Measurements from ENCODE around the gene CCDC152.

DNA sequence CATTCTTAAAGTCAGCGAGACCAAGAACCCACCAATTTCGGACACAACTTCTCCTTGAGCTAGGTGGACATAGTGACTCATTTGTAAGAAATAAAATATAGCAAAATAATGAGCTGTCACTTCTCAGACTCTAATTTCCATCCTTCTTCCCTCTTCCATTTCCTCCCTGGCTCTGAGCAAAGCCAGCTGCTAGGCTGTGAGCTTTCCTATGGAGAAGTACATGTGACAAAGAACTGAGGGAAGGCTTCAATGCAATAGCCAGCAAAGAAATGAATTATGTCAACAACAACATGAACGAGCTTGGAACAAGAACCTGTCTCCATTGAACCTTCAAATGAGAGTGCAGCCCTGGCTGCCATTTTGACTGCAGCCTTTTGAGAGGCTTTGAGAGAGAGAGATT is 81.0 kb downstream of the CCDC152 start:
- TF ChIP-seq, protein P1, sequence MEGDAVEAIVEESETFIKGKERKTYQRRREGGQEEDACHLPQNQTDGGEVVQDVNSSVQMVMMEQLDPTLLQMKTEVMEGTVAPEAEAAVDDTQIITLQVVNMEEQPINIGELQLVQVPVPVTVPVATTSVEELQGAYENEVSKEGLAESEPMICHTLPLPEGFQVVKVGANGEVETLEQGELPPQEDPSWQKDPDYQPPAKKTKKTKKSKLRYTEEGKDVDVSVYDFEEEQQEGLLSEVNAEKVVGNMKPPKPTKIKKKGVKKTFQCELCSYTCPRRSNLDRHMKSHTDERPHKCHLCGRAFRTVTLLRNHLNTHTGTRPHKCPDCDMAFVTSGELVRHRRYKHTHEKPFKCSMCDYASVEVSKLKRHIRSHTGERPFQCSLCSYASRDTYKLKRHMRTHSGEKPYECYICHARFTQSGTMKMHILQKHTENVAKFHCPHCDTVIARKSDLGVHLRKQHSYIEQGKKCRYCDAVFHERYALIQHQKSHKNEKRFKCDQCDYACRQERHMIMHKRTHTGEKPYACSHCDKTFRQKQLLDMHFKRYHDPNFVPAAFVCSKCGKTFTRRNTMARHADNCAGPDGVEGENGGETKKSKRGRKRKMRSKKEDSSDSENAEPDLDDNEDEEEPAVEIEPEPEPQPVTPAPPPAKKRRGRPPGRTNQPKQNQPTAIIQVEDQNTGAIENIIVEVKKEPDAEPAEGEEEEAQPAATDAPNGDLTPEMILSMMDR (IDR thresholded peaks at IDR 0.05): no peak
- no peak for TF ChIP-seq POLR2A (IDR thresholded peaks at IDR 0.05)
